NCI-H2227 treated with DMSO at 0.1 percent for 48 hours (cell line): ENCODE data around the gene OR5B3.
"Not testable (repeated sequence)": the region's sequence is repeated elsewhere in the genome, so short reads cannot be mapped to it uniquely, and the experiment has no call there.

Source experiments
- DNase-seq: peaks from one replicate; lab custom pipeline; 2025; lab: John Stamatoyannopoulos, UW

The OR5B3 gene

GRCh38 chr11:58406774-58407173 lies at the start of gene OR5B3:
Gene OR5B3, minus strand, starts transcription at chr11:58406874. Its CDS starts 3,465 bp downstream, at chr11:58403409.
- no peak for DNase-seq

GRCh38 chr11:58451585-58451984 lies 44.9 kb upstream of the OR5B3 start:
- DNase-seq = no peak

GRCh38 chr11:58446294-58446693 lies 39.6 kb upstream of the OR5B3 start:
- no peak for DNase-seq

GRCh38 chr11:58444300-58444699 lies 37.6 kb upstream of the OR5B3 start:
- no peak for DNase-seq

GRCh38 chr11:58442136-58442535 lies 35.5 kb upstream of the OR5B3 start, which contains the start of gene OR5B12:
Gene OR5B12, minus strand, starts transcription at chr11:58442236. Its CDS starts 2,085 bp downstream, at chr11:58440151.
- DNase-seq = no peak

- DNase-seq = no peak
Observed at GRCh38 chr11:58438486-58438885, 31.8 kb upstream of the OR5B3 start.

GRCh38 chr11:58434217-58434616 lies 27.5 kb upstream of the OR5B3 start:
- no peak for DNase-seq

GRCh38 chr11:58433638-58434203 lies 27.0 kb upstream of the OR5B3 start:
- DNase-seq = no peak

- no peak for DNase-seq
Observed at GRCh38 chr11:58429273-58429672, 22.6 kb upstream of the OR5B3 start.

GRCh38 chr11:58428021-58428420 lies 21.3 kb upstream of the OR5B3 start, which contains the start of gene OR5B2:
Gene OR5B2, minus strand, starts transcription at chr11:58428121. Its CDS starts 4,860 bp downstream, at chr11:58423261.
- no peak for DNase-seq

GRCh38 chr11:58399622-58400021 lies 7.1 kb downstream of the OR5B3 start:
- DNase-seq = not testable (repeated sequence)

- DNase-seq = no peak
Observed at GRCh38 chr11:58395581-58395980, 11.1 kb downstream of the OR5B3 start.

- no peak for DNase-seq
Observed at GRCh38 chr11:58394195-58394594, 12.5 kb downstream of the OR5B3 start.

GRCh38 chr11:58392746-58393145 lies 13.9 kb downstream of the OR5B3 start:
- no peak for DNase-seq

GRCh38 chr11:58391879-58392278 lies 14.8 kb downstream of the OR5B3 start:
- no peak for DNase-seq

GRCh38 chr11:58390551-58391063 lies 16.1 kb downstream of the OR5B3 start:
- DNase-seq = no peak

GRCh38 chr11:58358969-58359368 lies 47.7 kb downstream of the OR5B3 start, which contains the start of gene OR5B17:
Gene OR5B17, minus strand, starts transcription at chr11:58359069. Its CDS starts 0 bp downstream, at chr11:58359069.
- no peak for DNase-seq

GRCh38 chr11:58354727-58355126 lies 51.9 kb downstream of the OR5B3 start:
- DNase-seq = no peak
